ENCODE results near the gene COMTD1.

DNA sequence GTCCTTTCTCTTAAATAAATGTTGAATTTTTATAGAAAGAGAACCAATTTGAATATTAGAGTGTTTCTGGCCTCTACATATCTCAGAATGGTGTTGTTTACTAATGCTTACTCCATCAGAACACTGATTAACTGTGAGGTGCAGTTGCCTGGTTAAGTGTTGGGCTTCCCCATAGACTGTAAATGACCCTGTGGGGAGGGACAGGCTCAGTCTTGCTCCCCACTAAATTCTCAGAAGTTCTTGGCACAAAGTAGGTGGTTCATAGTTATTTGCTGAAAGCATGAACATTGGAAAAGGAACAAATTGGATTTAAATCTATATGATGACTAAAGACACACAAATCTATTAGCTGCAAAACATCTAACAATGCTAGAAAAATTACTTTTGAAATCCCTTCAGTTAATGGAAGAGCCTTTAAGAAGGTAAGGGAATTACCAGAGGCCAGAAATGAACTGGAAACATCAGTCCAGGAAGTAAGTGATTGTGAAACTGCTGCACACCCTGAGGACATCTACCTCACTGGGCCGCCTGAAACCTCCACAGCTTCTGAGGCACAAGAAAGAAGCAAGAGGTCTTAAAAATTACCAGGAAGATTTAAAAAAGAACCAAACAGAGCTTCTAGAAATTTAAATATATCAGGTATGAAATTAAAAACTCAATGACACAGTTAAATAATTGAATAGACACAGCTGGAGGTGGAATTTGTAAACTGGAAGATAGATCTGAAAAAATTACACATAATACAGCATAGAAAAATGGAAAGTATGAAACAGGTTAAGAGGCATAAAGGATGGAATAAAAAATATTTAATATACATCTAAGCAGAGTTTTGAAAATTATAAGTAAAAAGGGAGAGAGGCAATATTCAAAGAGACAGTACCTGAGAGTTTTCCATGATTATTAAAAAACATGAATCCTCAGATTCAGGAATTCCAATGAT is 17.8 kb upstream of the COMTD1 start:
- no peak for TF ChIP-seq CTCF (IDR thresholded peaks at IDR 0.05)
- TF ChIP-seq POLR2A (IDR thresholded peaks at IDR 0.05): no peak

Data from lower leg skin (tissue), 3 donors.